Spleen (tissue), 11 donors: ENCODE data around the gene DNTT. TPM values are rescaled to one million over a fixed set of nuclear protein-coding genes. Genes with fewer than 3 reads are reported as not detected.

Experiments used
- DNase-seq: peaks from one replicate; pipeline ENCODE4 v3.0.0-alpha.2; 2020
- H3K27ac ChIP-seq, 8 donors: fragments of 200-600 bp; sonication (generic) in 7 of 8; 1 replicate in 4 of 8; 2 replicates in 4 of 8; pipeline versions ENCODE4 v1.5.0 to v1.8.0; 2016 to 2021; ENCODE audit warnings: inconsistent platforms in 4 of 8, mild to moderate bottlenecking in 4 of 8, moderate library complexity in 1 of 8
- H3K27me3 ChIP-seq, 7 donors: fragments of 200-600 bp; sonication (generic) in 6 of 7; replicated peaks in 1 of 7; 1 replicate in 4 of 7; 2 replicates in 3 of 7; pipeline versions ENCODE4 v1.5.0 to v1.8.0; 2016 to 2021; ENCODE audit warnings: inconsistent platforms in 3 of 7, mild to moderate bottlenecking in 1 of 7
- H3K36me3 ChIP-seq, 6 donors: fragments of 200-600 bp; sonication (generic) in 5 of 6; 1 replicate in 4 of 6; 2 replicates in 2 of 6; pipeline versions ENCODE4 v1.5.0 to v1.8.0; 2016 to 2021; ENCODE audit warnings: inconsistent platforms in 2 of 6
- H3K4me1 ChIP-seq, 6 donors: fragments of 200-600 bp; sonication (generic) in 5 of 6; 1 replicate in 3 of 6; 2 replicates in 3 of 6; pipeline versions ENCODE4 v1.5.0 to v1.8.0; 2016 to 2021; ENCODE audit warnings: inconsistent platforms in 3 of 6
- H3K4me3 ChIP-seq, 8 donors: fragments of 200-600 bp; sonication (generic) in 7 of 8; 1 replicate in 4 of 8; 2 replicates in 4 of 8; pipeline versions ENCODE4 v1.5.0 to v1.8.0; 2016 to 2021; ENCODE audit warnings: inconsistent platforms in 4 of 8, mild to moderate bottlenecking in 4 of 8, moderate library complexity in 2 of 8
- H3K9me3 ChIP-seq, 8 donors: fragments of 200-600 bp; sonication (generic) in 7 of 8; 1 replicate in 4 of 8; 2 replicates in 4 of 8; pipeline versions ENCODE4 v1.5.0 to v1.8.0; 2016 to 2021; ENCODE audit warnings: inconsistent platforms in 4 of 8
- CTCF ChIP-seq, 11 experiments: fragments of 200-600 bp in 7 of 11; fragments of 450-650 bp in 4 of 11; sonication (generic) in 4 of 11; IDR thresholded peaks in 8 of 11; conservative IDR thresholded peaks in 3 of 11; 1 replicate in 7 of 11; 2 replicates in 4 of 11; pipeline versions ENCODE4 v1.4.0 to v1.8.0; 2016 to 2021; ENCODE audit warnings: antibody characterized with exemption in 11 of 11, inconsistent platforms in 4 of 11, mild to moderate bottlenecking in 1 of 11
- POLR2A ChIP-seq, 3 donors: fragments of 450-650 bp; IDR thresholded peaks; one replicate each; pipeline ENCODE4 v1.5.1; 2017; ENCODE audit warnings: antibody characterized with exemption in 3 of 3, mild to moderate bottlenecking in 1 of 3
- POLR2AphosphoS5 ChIP-seq, 3 donors: sonication (generic); formaldehyde crosslinking; IDR thresholded peaks; one replicate each; pipeline ENCODE4 v1.5.1; 2017; ENCODE audit warnings: antibody characterized with exemption in 3 of 3
- WGBS, 5 donors: extraction: QIAGEN DNeasy Blood & Tissue Kit in 3 of 5; methylation state at CpG; one replicate each; pipeline versions ENCODE4 v1.1.5 to v1.1.7; 2013 to 2018; 5-methylcytosine and 5-hydroxymethylcytosine counted together
- intact Hi-C: fragments of 100-400 bp; cut with DNase I; formaldehyde crosslinking; loops from one replicate; pipeline ENCODE4 v1.15.0; 2023; ENCODE audit warnings: low total_unique reads
- polyA plus RNA-seq, 3 donors: library from polyadenylated mRNA; stranded (reverse); fragments of 200-250 nt; gene quantifications; one replicate each; pipeline ENCODE4 v1.2.1, GENCODE V29; 2013
- total RNA-seq, 7 donors: library from RNA; depleted of rRNA in 3 of 7; stranded (reverse); fragments of >200 nt in 3 of 7; fragmentation: NEBNext Ultra II Directional in 4 of 7; extraction: Animal tissue kit (Norgen Biotek cat#: 25700) in 4 of 7; gene quantifications; one replicate each; pipeline versions ENCODE4 v1.1.0 to v1.2.1, GENCODE V29; 2016 to 2021
- donor health status: healthy with polysubstance abuse.
- donor health status: DM: no; HTN: no; CAD: no; lungs with moderate emphysema.
- donor health status: DM: no; HTN: no; CAD: no.
- donor health status: Bipolar disorder and iron deficiency.
- donor health status: healthy.
- donor health status: DM: no; HTN: no; CAD: no.
- donor health status: DM: yes; HTN: yes; CAD: no.

Gene DNTT
- total and polyA plus RNA-seq, 10 donors = 0.08 to 0.59 TPM; not detected in 8

- Histone ChIP-seq H3K4me1 (peaks cover 0 to 73% (median 26%) of the 10 kb centered on the region in 6 donors), H3K4me3 (peak within 1 kb of the TSS; percentile 31 to 72 (median 45)), H3K36me3 (peaks cover 0 to 11% (median 0%) of the 10 kb centered on the region in 6 donors), H3K27ac (peak within 1 kb of the TSS; percentile 55 to 86 (median 74)), H3K9me3 (no peaks in the 10 kb centered on the region), H3K27me3 (no peaks in the 10 kb centered on the region)
- peak in 2 of 3 donors; percentile 12 to 86 for TF ChIP-seq POLR2A (IDR thresholded peaks at IDR 0.05)
- peak in 2 of 3 donors; percentile 75 to 95 for TF ChIP-seq POLR2AphosphoS5 (IDR thresholded peaks at IDR 0.05)
- TF ChIP-seq CTCF (IDR thresholded peaks at IDR 0.05 in 8 of 11, conservative IDR thresholded peaks at IDR 0.05 in 3 of 11) = no peak
- 44 to 56% (median 51%) methylated on average over 6 of the region's 6 CpGs for WGBS, 5 donors
- peak; percentile 82 for DNase-seq
- intact Hi-C loops = no loop called here
These were observed 33.0 kb upstream of the DNTT start, which contains the start of gene BLNK for GRCh38 chr10:96271016-96271815. Gene BLNK (minus strand): TSS chr10:96271569. CDS start chr10:96271398, 171 bp downstream.

GRCh38 chr10:96272316-96273280 lies 31.6 kb upstream of the DNTT start:
- Histone ChIP-seq H3K27me3 (no peaks in the 10 kb centered on the region), H3K27ac (peak overlapping the region; percentile 53 to 86 (median 74)), H3K4me3 (peak overlapping the region in 6 of 8 donors; percentile 4 to 72 (median 20)), H3K4me1 (peaks cover 0 to 68% (median 23%) of the 10 kb centered on the region in 6 donors), H3K9me3 (no peaks in the 10 kb centered on the region), H3K36me3 (no peaks in the 10 kb centered on the region)
- TF ChIP-seq CTCF (IDR thresholded peaks at IDR 0.05 in 8 of 11, conservative IDR thresholded peaks at IDR 0.05 in 3 of 11) (no peak), POLR2A (IDR thresholded peaks at IDR 0.05) (no peak), POLR2AphosphoS5 (IDR thresholded peaks at IDR 0.05) (no peak)
- intact Hi-C loops = no loop called here
- no peak for DNase-seq
- WGBS, 5 donors = 48 to 71% (median 57%) methylated on average over 8 of the region's 8 CpGs

- TF ChIP-seq POLR2A (IDR thresholded peaks at IDR 0.05) (no peak), POLR2AphosphoS5 (IDR thresholded peaks at IDR 0.05) (no peak), CTCF (IDR thresholded peaks at IDR 0.05 in 8 of 11, conservative IDR thresholded peaks at IDR 0.05 in 3 of 11) (no peak)
- H3K4me1 ChIP-seq = peaks cover 0 to 61% (median 25%) of the 10 kb centered on the region in 6 donors
- 75 to 93% (median 92%) methylated on average over 2 of the region's 2 CpGs for WGBS, 5 donors
- H3K27me3 ChIP-seq = no peaks in the 10 kb centered on the region
- intact Hi-C loops = no loop called here
- H3K9me3 ChIP-seq = no peaks in the 10 kb centered on the region
- no peaks in the 10 kb centered on the region for H3K36me3 ChIP-seq
- no peak overlapping the region for H3K4me3 ChIP-seq
- H3K27ac ChIP-seq = peak overlapping the region in 5 of 8 donors; percentile 31 to 80 (median 33)
- no peak for DNase-seq
These were observed 28.4 kb upstream of the DNTT start for GRCh38 chr10:96275685-96276418.
